HepG2 (cell line): ENCODE data around the gene POLR1G. TPM values are rescaled to one million over a fixed set of nuclear protein-coding genes. Genes with fewer than 3 reads are reported as not detected.

Experiments
- DMAP1 ChIP-seq: IDR thresholded peaks from 2 replicates; pipeline ENCODE4 v1.6.1; 2016
- ERF ChIP-seq: IDR thresholded peaks from 2 replicates; pipeline ENCODE4 v1.6.1; 2018; ENCODE audit warnings: missing biosample characterization, missing genetic modification reagents
- HIC2 ChIP-seq: sonication (generic); formaldehyde crosslinking; IDR thresholded peaks from 2 replicates; pipeline ENCODE4 v1.9.0; 2022; ENCODE audit warnings: low read depth, missing genetic modification reagents
- KDM3A ChIP-seq: IDR thresholded peaks from 2 replicates; pipeline ENCODE4 v1.6.1; 2018; ENCODE audit warnings: low read depth, missing compliant biosample characterization
- KLF15 ChIP-seq: sonication (generic); formaldehyde crosslinking; IDR thresholded peaks from 2 replicates; pipeline ENCODE4 v1.8.1; 2023; ENCODE audit warnings: borderline replicate concordance, mild to moderate bottlenecking, inconsistent platforms, missing genetic modification reagents, mixed read lengths
- MED13 ChIP-seq: sonication (generic); formaldehyde crosslinking; IDR thresholded peaks from 2 replicates; pipeline ENCODE4 v1.5.0; 2020; ENCODE audit warnings: missing genetic modification reagents
- NR3C1 ChIP-seq: sonication (generic); formaldehyde crosslinking; IDR thresholded peaks from 2 replicates; pipeline ENCODE4 v1.4.0; 2020; ENCODE audit warnings: missing genetic modification reagents
- PHF21A ChIP-seq: sonication (generic); formaldehyde crosslinking; IDR thresholded peaks from 2 replicates; pipeline ENCODE4 v1.5.0; 2020; ENCODE audit warnings: mild to moderate bottlenecking, missing genetic modification reagents
- SNAI1 ChIP-seq: sonication (generic); formaldehyde crosslinking; IDR thresholded peaks from 2 replicates; pipeline ENCODE4 v1.5.0; 2020; ENCODE audit warnings: mild to moderate bottlenecking, missing genetic modification reagents, borderline replicate concordance
- SOX5 ChIP-seq: IDR thresholded peaks from 2 replicates; pipeline ENCODE4 v1.6.1; 2016; ENCODE audit warnings: borderline replicate concordance
- SRSF1 ChIP-seq: fragments of 200-400 bp; formaldehyde crosslinking; optimal IDR thresholded peaks from 2 replicates; pipeline ENCODE3; 2017; ENCODE audit warnings: mild to moderate bottlenecking, low read depth, low read length, moderate library complexity
- TSC22D2 ChIP-seq: sonication (generic); formaldehyde crosslinking; IDR thresholded peaks from 2 replicates; pipeline ENCODE4 v1.5.1; 2020; ENCODE audit warnings: missing genetic modification reagents, mild to moderate bottlenecking, borderline replicate concordance
- ZNF253 ChIP-seq: sonication (generic); formaldehyde crosslinking; IDR thresholded peaks from 2 replicates; pipeline ENCODE4 v1.8.0; 2022; ENCODE audit warnings: mild to moderate bottlenecking, missing genetic modification reagents, borderline replicate concordance
- ZNF296 ChIP-seq: sonication (generic); formaldehyde crosslinking; conservative IDR thresholded peaks from 2 replicates; pipeline ENCODE4 v1.5.0; 2020; ENCODE audit warnings: mild to moderate bottlenecking, missing genetic modification reagents
- ZNF317 ChIP-seq: sonication (generic); formaldehyde crosslinking; IDR thresholded peaks from 2 replicates; pipeline ENCODE4 v1.5.0; 2020; ENCODE audit warnings: mild to moderate bottlenecking, missing genetic modification reagents
- ZNF446 ChIP-seq: sonication (generic); formaldehyde crosslinking; IDR thresholded peaks from 2 replicates; pipeline ENCODE4 v1.5.0; 2020; ENCODE audit warnings: mild to moderate bottlenecking, missing genetic modification reagents
- ZNF629 ChIP-seq: sonication (generic); formaldehyde crosslinking; conservative IDR thresholded peaks from 2 replicates; pipeline ENCODE4 v1.5.0; 2020; ENCODE audit warnings: missing genetic modification reagents
- ZNF749 ChIP-seq: sonication (generic); formaldehyde crosslinking; IDR thresholded peaks from 2 replicates; pipeline ENCODE4 v1.8.0; 2022; ENCODE audit warnings: mild to moderate bottlenecking, missing genetic modification reagents, moderate library complexity, borderline replicate concordance
- ZSCAN22 ChIP-seq: sonication (generic); formaldehyde crosslinking; IDR thresholded peaks from 2 replicates; pipeline ENCODE4 v1.4.0; 2020; ENCODE audit warnings: mild to moderate bottlenecking, missing genetic modification reagents
- polyA plus RNA-seq, 8 experiments: library from polyadenylated mRNA; depleted of rRNA in 3 of 8; stranded (reverse) in 7 of 8; unstranded in 1 of 8; fragments of >200 nt; fragmentation: Illumina TruSeq in 4 of 8; extraction: Trizol in 4 of 8; gene quantifications; 2 replicates each; pipeline versions ENCODE4 v1.2.1 to v1.2.3, GENCODE V29; 2011 to 2016; ENCODE audit warnings: low read depth in 4 of 8, missing spikeins in 1 of 8, mixed read lengths in 1 of 8; ENCODE audit not compliant: insufficient read depth in 1 of 8
- total RNA-seq, 5 experiments: library from RNA; depleted of rRNA; stranded (reverse); fragments of >200 nt; fragmentation: Illumina TruSeq; extraction: Trizol; gene quantifications; 2 replicates each; pipeline ENCODE4 v1.2.3, GENCODE V29; 2016; ENCODE audit warnings: low read depth in 1 of 5
- TF ChIP-seq, protein P1 (sequence below): sonication (generic); formaldehyde crosslinking; IDR thresholded peaks from 2 replicates; pipeline ENCODE4 v1.4.0; 2020; ENCODE audit warnings: missing genetic modification reagents, borderline replicate concordance
- TF ChIP-seq, protein P2 (sequence below): IDR thresholded peaks from 2 replicates; pipeline ENCODE4 v1.4.0; 2020; ENCODE audit warnings: mild to moderate bottlenecking, missing genetic modification reagents

POLR1G gene
- total and polyA plus RNA-seq, 2 of the 13 experiments (the other 11 are each of a cell fraction or from before 2014, with no cell fraction given), result 3.5 to 20.8 TPM

DNA sequence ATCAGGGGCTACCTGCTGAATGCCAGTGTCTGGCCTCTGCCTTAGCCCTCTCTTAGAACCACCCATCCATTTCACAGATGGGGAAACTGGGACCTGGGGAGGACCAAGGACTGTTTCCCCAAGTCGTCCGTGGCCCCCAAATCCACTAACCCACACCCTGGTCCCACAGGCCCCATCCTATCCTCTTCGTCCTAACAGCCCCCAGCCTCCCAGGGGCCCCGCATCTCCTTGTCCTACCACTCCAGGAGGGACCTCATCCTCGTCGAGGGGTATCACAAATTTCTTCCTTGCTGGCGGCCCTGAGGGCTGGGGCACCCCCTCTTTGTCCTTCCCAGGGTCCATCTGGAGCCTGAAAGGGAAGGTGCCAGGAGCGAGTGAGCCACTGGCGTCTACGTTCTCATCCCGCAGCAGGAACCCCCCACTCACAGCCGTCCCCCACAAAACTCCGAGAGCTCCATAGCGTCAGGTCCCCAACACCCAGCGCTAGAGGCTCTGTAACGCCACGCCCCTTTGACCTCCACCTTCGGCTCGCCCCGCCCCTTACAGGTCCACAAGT is 16.7 kb downstream of the POLR1G start (continued):
- TF ChIP-seq, protein P1, sequence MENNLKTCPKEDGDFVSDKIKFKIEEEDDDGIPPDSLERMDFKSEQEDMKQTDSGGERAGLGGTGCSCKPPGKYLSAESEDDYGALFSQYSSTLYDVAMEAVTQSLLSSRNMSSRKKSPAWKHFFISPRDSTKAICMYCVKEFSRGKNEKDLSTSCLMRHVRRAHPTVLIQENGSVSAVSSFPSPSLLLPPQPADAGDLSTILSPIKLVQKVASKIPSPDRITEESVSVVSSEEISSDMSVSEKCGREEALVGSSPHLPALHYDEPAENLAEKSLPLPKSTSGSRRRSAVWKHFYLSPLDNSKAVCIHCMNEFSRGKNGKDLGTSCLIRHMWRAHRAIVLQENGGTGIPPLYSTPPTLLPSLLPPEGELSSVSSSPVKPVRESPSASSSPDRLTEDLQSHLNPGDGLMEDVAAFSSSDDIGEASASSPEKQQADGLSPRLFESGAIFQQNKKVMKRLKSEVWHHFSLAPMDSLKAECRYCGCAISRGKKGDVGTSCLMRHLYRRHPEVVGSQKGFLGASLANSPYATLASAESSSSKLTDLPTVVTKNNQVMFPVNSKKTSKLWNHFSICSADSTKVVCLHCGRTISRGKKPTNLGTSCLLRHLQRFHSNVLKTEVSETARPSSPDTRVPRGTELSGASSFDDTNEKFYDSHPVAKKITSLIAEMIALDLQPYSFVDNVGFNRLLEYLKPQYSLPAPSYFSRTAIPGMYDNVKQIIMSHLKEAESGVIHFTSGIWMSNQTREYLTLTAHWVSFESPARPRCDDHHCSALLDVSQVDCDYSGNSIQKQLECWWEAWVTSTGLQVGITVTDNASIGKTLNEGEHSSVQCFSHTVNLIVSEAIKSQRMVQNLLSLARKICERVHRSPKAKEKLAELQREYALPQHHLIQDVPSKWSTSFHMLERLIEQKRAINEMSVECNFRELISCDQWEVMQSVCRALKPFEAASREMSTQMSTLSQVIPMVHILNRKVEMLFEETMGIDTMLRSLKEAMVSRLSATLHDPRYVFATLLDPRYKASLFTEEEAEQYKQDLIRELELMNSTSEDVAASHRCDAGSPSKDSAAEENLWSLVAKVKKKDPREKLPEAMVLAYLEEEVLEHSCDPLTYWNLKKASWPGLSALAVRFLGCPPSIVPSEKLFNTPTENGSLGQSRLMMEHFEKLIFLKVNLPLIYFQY (CRISPR knock-in tag), result no peak
- TF ChIP-seq ERF (no peak), ZNF317 (CRISPR knock-in tag) (no peak), TSC22D2 (CRISPR knock-in tag) (0 out of 2 replicates have a peak, but pooled peaks have one; percentile 3), ZSCAN22 (CRISPR knock-in tag) (no peak), HIC2 (CRISPR knock-in tag) (no peak), KLF15 (0 out of 2 replicates have a peak, but pooled peaks have one; percentile 10), NR3C1 (CRISPR knock-in tag) (no peak), ZNF296 (CRISPR knock-in tag) (no peak), MED13 (CRISPR knock-in tag) (no peak), ZNF749 (CRISPR knock-in tag) (no peak; the same call in 1 of the 2 replicates), SRSF1 (no peak), DMAP1 (CRISPR knock-in tag) (no peak), ZNF629 (CRISPR knock-in tag) (no peak), SNAI1 (CRISPR knock-in tag) (peak; percentile 61; the same call in 1 of the 2 replicates), ZNF253 (CRISPR knock-in tag) (no peak), ZNF446 (0 out of 2 replicates have a peak, but pooled peaks have one; percentile 14), KDM3A (CRISPR knock-in tag) (0 out of 2 replicates have a peak, but pooled peaks have one; percentile 13), PHF21A (CRISPR knock-in tag) (no peak), SOX5 (CRISPR knock-in tag) (no peak)
- TF ChIP-seq, protein P2, sequence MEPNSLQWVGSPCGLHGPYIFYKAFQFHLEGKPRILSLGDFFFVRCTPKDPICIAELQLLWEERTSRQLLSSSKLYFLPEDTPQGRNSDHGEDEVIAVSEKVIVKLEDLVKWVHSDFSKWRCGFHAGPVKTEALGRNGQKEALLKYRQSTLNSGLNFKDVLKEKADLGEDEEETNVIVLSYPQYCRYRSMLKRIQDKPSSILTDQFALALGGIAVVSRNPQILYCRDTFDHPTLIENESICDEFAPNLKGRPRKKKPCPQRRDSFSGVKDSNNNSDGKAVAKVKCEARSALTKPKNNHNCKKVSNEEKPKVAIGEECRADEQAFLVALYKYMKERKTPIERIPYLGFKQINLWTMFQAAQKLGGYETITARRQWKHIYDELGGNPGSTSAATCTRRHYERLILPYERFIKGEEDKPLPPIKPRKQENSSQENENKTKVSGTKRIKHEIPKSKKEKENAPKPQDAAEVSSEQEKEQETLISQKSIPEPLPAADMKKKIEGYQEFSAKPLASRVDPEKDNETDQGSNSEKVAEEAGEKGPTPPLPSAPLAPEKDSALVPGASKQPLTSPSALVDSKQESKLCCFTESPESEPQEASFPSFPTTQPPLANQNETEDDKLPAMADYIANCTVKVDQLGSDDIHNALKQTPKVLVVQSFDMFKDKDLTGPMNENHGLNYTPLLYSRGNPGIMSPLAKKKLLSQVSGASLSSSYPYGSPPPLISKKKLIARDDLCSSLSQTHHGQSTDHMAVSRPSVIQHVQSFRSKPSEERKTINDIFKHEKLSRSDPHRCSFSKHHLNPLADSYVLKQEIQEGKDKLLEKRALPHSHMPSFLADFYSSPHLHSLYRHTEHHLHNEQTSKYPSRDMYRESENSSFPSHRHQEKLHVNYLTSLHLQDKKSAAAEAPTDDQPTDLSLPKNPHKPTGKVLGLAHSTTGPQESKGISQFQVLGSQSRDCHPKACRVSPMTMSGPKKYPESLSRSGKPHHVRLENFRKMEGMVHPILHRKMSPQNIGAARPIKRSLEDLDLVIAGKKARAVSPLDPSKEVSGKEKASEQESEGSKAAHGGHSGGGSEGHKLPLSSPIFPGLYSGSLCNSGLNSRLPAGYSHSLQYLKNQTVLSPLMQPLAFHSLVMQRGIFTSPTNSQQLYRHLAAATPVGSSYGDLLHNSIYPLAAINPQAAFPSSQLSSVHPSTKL (CRISPR knock-in tag), result no peak
